Vagina (tissue), 2 donors: ENCODE results near the gene ADAP1.

ENCODE experiments used
- CTCF ChIP-seq, 3 experiments: fragments of 450-650 bp in 2 of 3; fragments of 200-600 bp in 1 of 3; sonication (generic) in 1 of 3; IDR thresholded peaks; one replicate each; pipeline ENCODE4 v1.5.1; 2017 to 2019; ENCODE audit warnings: antibody characterized with exemption in 3 of 3, mild to moderate bottlenecking in 2 of 3, moderate library complexity in 2 of 3
- POLR2A ChIP-seq, 2 donors: fragments of 450-650 bp; IDR thresholded peaks; one replicate each; pipeline ENCODE4 v1.6.1; 2017; ENCODE audit warnings: antibody characterized with exemption in 2 of 2, mild to moderate bottlenecking in 2 of 2, moderate library complexity in 2 of 2

- TF ChIP-seq POLR2A (IDR thresholded peaks at IDR 0.05), result no peak
- no peak for TF ChIP-seq CTCF (IDR thresholded peaks at IDR 0.05)
Measured at GRCh38 chr7:953547-954327, 743 bp downstream of the ADAP1 start.
